Measurements from ENCODE around the gene RCAN1. TPM values are rescaled to one million over a fixed set of nuclear protein-coding genes. Genes with fewer than 3 reads are reported as not detected.

RCAN1 gene
- total and polyA plus RNA-seq, 9 of the 15 experiments (the other 6 are each of a cell fraction or from before 2014, with no cell fraction given): 4.4 to 16.5 (median 12.3) TPM

GRCh38 chr21:34593954-34594531, 20.9 kb downstream of the RCAN1 start:
- no peak overlapping the region for H3K4me2 ChIP-seq (ENCODE audit: insufficient read depth, low read length)
- in situ Hi-C loops (cut with MboI): no loop called here

More at GRCh38 chr21:34593954-34594531, 20.9 kb downstream of the RCAN1 start:
- Histone ChIP-seq H3K79me2 (ENCODE audit: control insufficient read depth, insufficient read depth, low read length) (no peaks in the 10 kb centered on the region), H3K4me1 (replicated peaks in 1 of 2; ENCODE audit: control insufficient read depth in 2 of 2, insufficient read depth in 2 of 2, low read length in 2 of 2) (peaks cover 7 to 16% of the 10 kb centered on the region in 2 experiments; a peak in 4 of 5 replicates), H3K9ac (ENCODE audit: insufficient read depth in 1 of 2, low read depth in 2 of 2, low read length in 2 of 2) (no peak overlapping the region), H3K36me3 (ENCODE audit: control insufficient read depth, insufficient read depth, low read length) (no peaks in the 10 kb centered on the region), H4K20me1 (replicated peaks; ENCODE audit: control insufficient read depth, insufficient read depth, low read length) (peaks cover 14% of the 10 kb centered on the region; the same call in 1 of the 2 replicates), H2AFZ (ENCODE audit: low read depth, low read length) (no peak overlapping the region), H3K9me3 (replicated peaks; ENCODE audit: control insufficient read depth, insufficient read depth, low read depth, low read length) (no peaks in the 10 kb centered on the region), H3K27me3 (ENCODE audit: control insufficient read depth in 2 of 2, insufficient read depth in 2 of 2, low read length in 2 of 2) (peaks cover 0 to 9% of the 10 kb centered on the region in 2 experiments; a peak in 1 of 5 replicates), H3K27ac (ENCODE audit: extremely low read depth, low read depth, low read length) (no peak overlapping the region), H3K4me3 (no peak overlapping the region), H3K9me1 (ENCODE audit: control insufficient read depth, insufficient read depth, low read length) (no peaks in the 10 kb centered on the region)
- POLR2A ChIA-PET: interaction anchor here (1.8 kb wide), 1 partner anchor 21 kb away, joined by 4 read pairs; the partner anchor contains the start of gene RCAN1
- DNase-seq (ENCODE audit: extremely low read depth in 1 of 4, low spot score in 3 of 4): no peak
- CTCF ChIA-PET (ENCODE audit: low intra/inter-chr PET ratio): no interaction called here
- BruUV-seq (replicated peaks): no TSS peak
- 65% methylated on average over 12 of the region's 12 CpGs for WGBS (ENCODE audit: insufficient coverage, low coverage, missing lambda C conversion rate)
- intact Hi-C loops (cut with micrococcal nuclease): no loop called here
- no peak for ATAC-seq
- TF ChIP-seq RBM25 (IDR thresholded peaks at IDR 0.05; ENCODE audit: low read depth, low read length, severe bottlenecking) (no peak), KLF13 (tag; IDR thresholded peaks at IDR 0.05; ENCODE audit: borderline replicate concordance, low read depth) (no peak), MYBL2 (IDR thresholded peaks at IDR 0.05; ENCODE audit: low read depth) (no peak), MYBL2 (CRISPR knock-in tag; IDR thresholded peaks at IDR 0.05; ENCODE audit: borderline replicate concordance) (no peak), TOE1 (IDR thresholded peaks at IDR 0.05; ENCODE audit: borderline replicate concordance) (no peak), TOE1 (CRISPR knock-in tag; IDR thresholded peaks at IDR 0.05; ENCODE audit: borderline replicate concordance, low read depth) (no peak), ZC3H8 (IDR thresholded peaks at IDR 0.05) (no peak), NUFIP1 (IDR thresholded peaks at IDR 0.05; ENCODE audit: partially characterized antibody) (no peak), MBD1 (CRISPR knock-in tag; IDR thresholded peaks at IDR 0.05) (no peak), ZNF592 (IDR thresholded peaks at IDR 0.05) (no peak), KDM2B (CRISPR knock-in tag; IDR thresholded peaks at IDR 0.05) (no peak), SMARCC2 (IDR thresholded peaks at IDR 0.05; ENCODE audit: low read depth) (no peak), FOXJ3 (CRISPR knock-in tag; IDR thresholded peaks at IDR 0.05) (no peak), ZFP1 (CRISPR knock-in tag; IDR thresholded peaks at IDR 0.05) (no peak)
- no peak for FAIRE-seq
